OCI-LY1 (cell line): ENCODE results near the gene CDK18.

Source experiments
- EZH2 ChIP-seq: fragments of 200-600 bp; sonication (generic), shearing (Covaris generic); IDR thresholded peaks from 2 replicates; pipeline ENCODE4 v1.8.0; 2017; ENCODE audit warnings: borderline replicate concordance, mixed run types, mild to moderate bottlenecking, antibody characterized with exemption, low read length, moderate library complexity, mixed read lengths
- TF ChIP-seq, protein P1 (sequence below): fragments of 200-600 bp; sonication (generic), shearing (Covaris generic); IDR thresholded peaks from 2 replicates; pipeline ENCODE4 v1.5.1; 2017; ENCODE audit warnings: mild to moderate bottlenecking, antibody characterized with exemption, low read length, moderate library complexity, mixed read lengths

DNA sequence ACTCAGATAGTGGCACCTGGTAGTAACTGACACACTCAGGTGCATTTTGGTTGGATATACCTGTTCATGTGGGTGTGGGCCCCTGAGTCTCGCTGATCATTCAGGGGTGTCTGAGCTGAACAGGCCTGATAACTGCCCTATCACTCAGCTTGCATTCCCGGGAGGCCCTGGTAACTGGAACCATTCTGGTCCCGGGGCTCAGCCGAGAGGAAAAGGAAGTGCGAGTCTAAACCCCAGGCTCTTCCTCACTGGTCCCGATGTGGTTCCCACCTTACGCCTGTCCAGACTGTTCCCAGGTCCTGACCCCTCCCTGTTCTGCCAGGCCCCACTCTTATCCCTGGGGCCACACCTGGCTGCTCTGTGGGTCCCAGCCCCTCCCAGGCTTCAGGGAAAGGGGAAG is 11.7 kb upstream of the CDK18 start:
- TF ChIP-seq, protein P1, sequence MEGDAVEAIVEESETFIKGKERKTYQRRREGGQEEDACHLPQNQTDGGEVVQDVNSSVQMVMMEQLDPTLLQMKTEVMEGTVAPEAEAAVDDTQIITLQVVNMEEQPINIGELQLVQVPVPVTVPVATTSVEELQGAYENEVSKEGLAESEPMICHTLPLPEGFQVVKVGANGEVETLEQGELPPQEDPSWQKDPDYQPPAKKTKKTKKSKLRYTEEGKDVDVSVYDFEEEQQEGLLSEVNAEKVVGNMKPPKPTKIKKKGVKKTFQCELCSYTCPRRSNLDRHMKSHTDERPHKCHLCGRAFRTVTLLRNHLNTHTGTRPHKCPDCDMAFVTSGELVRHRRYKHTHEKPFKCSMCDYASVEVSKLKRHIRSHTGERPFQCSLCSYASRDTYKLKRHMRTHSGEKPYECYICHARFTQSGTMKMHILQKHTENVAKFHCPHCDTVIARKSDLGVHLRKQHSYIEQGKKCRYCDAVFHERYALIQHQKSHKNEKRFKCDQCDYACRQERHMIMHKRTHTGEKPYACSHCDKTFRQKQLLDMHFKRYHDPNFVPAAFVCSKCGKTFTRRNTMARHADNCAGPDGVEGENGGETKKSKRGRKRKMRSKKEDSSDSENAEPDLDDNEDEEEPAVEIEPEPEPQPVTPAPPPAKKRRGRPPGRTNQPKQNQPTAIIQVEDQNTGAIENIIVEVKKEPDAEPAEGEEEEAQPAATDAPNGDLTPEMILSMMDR: no peak
- no peak for TF ChIP-seq EZH2
